Activated naive CD8-positive, alpha-beta T cell treated with anti-CD3 and anti-CD28 coated beads for 36 hours (primary cell): Measurements from ENCODE around the gene DHRS3. TPM values are rescaled to one million over a fixed set of nuclear protein-coding genes. Genes with fewer than 3 reads are reported as not detected.
"Not testable (repeated sequence)": the region's sequence is repeated elsewhere in the genome, so short reads cannot be mapped to it uniquely, and the experiment has no call there.

Experiments used
- DNase-seq: peaks from one replicate; pipeline ENCODE4 v3.0.0; 2021
- H3K27ac Mint-ChIP-seq: one replicate; pipeline ENCODE4 v1.8.0; 2022; ENCODE audit warnings: mild to moderate bottlenecking, moderate library complexity, mixed read lengths
- H3K27me3 Mint-ChIP-seq: one replicate; pipeline ENCODE4 v1.8.0; 2022; ENCODE audit warnings: mild to moderate bottlenecking, mixed read lengths
- H3K36me3 Mint-ChIP-seq: one replicate; pipeline ENCODE4 v1.8.0; 2021; ENCODE audit warnings: mild to moderate bottlenecking, mixed read lengths
- H3K4me1 Mint-ChIP-seq: one replicate; pipeline ENCODE4 v1.8.0; 2021; ENCODE audit warnings: mixed read lengths
- H3K4me3 Mint-ChIP-seq: one replicate; pipeline ENCODE4 v1.8.0; 2022; ENCODE audit warnings: mild to moderate bottlenecking, moderate library complexity, mixed read lengths
- H3K9me3 Mint-ChIP-seq: one replicate; pipeline ENCODE4 v1.8.0; 2022; ENCODE audit warnings: mixed read lengths
- total RNA-seq, 2 experiments: library from RNA; stranded (reverse); gene quantifications; one replicate each; pipeline ENCODE4 v1.2.3, GENCODE V29; 2021

DHRS3 gene
- total RNA-seq, 2 experiments from 2014 or later, result 163 to 167 TPM

DNA sequence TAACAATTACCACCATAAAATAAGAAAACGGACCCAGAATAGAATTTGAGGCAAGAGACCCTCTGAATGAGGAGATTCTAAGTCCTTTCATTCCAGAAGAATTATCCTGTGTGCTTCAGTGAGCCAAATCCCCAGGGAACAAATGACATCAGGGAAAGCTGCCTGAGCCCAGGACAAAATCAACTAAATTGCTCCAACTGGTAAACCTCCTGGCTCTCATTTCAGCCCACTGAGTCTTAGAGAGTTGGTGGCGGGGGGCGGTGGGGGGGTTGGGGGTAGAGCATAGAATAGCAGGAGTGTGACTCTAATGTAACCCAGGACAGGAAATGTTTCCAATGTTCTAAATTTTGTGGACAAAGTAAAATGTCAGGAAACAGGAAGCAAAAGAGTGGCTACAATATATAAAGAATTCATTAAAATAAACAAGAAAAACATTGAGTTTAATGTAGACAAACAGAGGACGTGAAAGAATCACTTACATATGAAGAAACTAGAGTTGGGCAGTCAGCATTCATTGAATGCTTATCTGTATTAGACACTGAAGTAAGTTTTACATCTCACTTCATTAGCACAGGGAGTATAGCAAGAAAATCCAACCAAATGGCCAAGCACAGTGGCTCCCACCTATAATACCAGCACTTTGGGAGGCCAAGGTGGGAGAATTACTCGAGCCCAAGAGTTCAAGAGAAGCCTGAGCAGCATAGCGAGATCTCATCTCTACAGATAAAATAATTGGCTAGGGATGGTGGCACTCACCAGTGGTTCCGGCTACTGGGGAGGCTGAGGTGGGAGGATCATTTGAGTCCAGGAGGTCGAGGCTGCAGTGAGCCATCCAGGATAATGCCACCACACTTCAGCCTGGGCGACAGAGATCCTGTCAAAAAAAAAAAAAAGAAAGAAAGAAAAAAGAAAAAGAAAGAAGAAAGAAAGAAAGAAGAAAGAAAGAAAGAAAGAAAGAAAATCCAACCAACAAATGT is 75.1 kb downstream of the DHRS3 start:
- Mint-ChIP-seq H3K36me3 (peaks cover 3% of the 10 kb centered on the region), H3K27me3 (no peaks in the 10 kb centered on the region), H3K27ac (no peak overlapping the region), H3K9me3 (no peaks in the 10 kb centered on the region), H3K4me1 (peaks cover 12% of the 10 kb centered on the region), H3K4me3 (no peak overlapping the region)
- DNase-seq, result no peak

DNA sequence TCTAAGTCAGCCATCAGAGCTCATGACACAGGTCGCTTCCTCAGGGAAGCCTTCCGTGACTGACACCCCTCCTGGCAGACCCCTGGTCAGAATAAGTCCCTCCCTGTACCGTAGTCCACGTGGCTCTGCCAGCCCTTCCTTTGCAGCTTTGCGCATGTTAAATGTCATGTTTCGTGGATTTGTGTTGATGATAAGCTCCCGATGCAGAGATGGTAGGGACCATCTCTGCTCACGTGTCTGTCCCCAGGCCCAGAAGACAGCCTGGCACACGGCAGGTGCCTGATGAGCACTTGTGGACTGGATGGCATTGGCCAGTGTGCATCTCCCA is 75.9 kb downstream of the DHRS3 start:
- DNase-seq, result no peak
- H3K4me1 Mint-ChIP-seq, result peaks cover 12% of the 10 kb centered on the region
- no peak overlapping the region for H3K4me3 Mint-ChIP-seq
- no peaks in the 10 kb centered on the region for H3K27me3 Mint-ChIP-seq
- H3K27ac Mint-ChIP-seq, result no peak overlapping the region
- peaks cover 9% of the 10 kb centered on the region for H3K36me3 Mint-ChIP-seq
- peaks cover 5% of the 10 kb centered on the region for H3K9me3 Mint-ChIP-seq

DNA sequence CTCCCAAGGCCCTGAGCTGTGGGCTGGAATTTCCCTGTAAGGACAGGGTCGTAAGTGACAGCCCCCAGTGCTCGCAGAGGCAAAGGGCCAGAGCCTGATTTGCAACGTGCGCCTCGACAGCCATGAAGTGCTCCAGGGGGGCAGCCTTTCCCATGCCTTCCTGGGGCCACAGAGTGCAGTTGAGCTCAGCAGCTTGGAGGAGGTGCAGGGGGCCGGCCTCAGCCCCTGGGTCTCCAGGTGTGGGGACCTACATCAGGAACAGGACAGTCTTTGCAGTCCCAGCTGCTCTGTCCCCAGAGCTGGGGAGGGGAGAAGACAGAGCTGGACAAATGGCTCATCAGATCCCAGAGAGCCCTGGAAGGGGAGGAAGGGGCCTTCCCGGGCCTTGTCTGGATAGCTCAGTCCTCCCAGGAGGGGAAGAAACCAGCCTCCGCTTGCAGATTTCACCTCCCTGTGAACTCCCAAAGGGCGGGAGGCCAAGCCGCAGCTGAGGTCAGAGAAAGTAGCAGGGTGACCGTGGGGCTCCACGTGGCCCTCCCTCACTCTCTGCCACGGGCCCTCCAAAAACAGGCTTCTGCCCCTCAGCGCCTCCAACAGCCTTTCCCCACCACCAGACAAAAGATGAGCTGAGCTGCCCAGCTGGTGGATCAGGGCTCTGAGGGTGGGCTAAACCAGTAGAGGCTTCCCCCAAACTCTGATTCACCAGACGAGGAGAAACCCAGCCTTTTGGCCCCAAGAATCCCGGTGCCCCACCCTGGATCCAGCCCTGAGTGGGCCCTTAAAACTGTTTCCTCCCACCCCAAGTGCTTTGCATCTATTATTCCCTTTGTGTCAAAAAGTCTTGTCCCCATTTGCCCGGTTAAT is 76.5 kb downstream of the DHRS3 start:
- peaks cover 7% of the 10 kb centered on the region for H3K9me3 Mint-ChIP-seq
- no peak overlapping the region for H3K27ac Mint-ChIP-seq
- DNase-seq, result no peak

DNA sequence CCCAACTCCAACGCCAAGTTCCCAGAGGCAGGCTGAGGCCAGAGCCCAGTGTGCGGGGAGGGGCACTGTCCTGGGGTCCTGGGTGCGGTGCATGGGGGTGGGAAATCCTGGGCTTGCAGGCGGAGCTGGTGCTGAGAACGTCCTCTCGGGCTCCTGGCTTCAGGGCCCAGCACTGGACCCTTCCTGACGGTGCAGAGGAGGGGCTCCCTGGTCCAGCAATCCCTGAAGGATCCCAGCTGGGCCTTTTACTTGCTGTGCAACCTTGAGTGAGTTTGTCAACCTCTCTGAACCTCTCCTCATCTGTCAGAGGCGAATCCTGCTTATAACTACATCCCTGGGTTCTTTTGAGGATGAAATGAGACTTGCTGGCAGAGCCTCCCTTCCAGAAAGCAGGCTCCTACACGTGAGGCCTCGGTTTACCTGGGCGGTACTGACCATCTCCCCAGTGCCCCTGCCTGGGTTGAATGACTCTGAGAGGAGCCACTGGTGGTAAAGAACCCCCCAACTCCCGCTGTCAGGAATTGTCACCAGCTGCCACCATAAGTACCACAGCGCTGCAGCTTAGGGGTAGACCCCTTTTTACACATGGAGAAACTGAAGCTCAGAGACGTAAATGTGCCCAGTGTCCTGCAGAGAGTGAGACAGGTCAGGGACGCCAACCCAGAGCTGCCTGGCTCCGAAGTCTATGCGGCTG is 77.3 kb downstream of the DHRS3 start:
- Mint-ChIP-seq H3K27ac (no peak overlapping the region), H3K36me3 (peaks cover 18% of the 10 kb centered on the region), H3K4me1 (peaks cover 12% of the 10 kb centered on the region), H3K27me3 (no peaks in the 10 kb centered on the region), H3K4me3 (no peak overlapping the region), H3K9me3 (peaks cover 14% of the 10 kb centered on the region)
- DNase-seq, result no peak

More for the DNA sequence above, 76.5 kb downstream of the DHRS3 start:
- peaks cover 12% of the 10 kb centered on the region for H3K36me3 Mint-ChIP-seq
- no peak overlapping the region for H3K4me3 Mint-ChIP-seq
- peaks cover 12% of the 10 kb centered on the region for H3K4me1 Mint-ChIP-seq
- H3K27me3 Mint-ChIP-seq, result no peaks in the 10 kb centered on the region

- peaks cover 19% of the 10 kb centered on the region for H3K9me3 Mint-ChIP-seq
These were observed 78.1 kb downstream of the DHRS3 start for GRCh38 chr1:12539705-12540579.

DNA sequence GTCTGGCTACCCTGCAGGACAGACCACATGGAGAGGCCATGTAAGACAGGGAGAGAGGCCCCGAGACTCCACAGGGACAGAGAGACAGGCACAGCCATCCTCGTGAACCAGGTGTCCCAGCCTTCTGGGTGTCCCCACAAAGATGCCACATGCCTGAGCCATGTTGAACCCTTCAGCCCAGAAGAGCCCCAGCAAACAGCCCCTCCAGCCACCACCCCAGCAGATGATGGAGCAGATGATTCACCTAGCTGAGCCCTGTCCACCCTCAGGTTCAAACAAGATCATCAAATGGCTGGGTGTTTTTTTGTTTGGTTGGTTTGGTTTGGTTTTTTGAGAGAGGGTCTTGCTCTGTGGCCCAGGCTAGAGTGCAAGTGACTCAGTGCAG is 78.7 kb downstream of the DHRS3 start:
- DNase-seq, result no peak
- Mint-ChIP-seq H3K4me3 (no peak overlapping the region), H3K36me3 (peaks cover 23% of the 10 kb centered on the region), H3K9me3 (peaks cover 19% of the 10 kb centered on the region), H3K27ac (no peak overlapping the region), H3K4me1 (peaks cover 4% of the 10 kb centered on the region), H3K27me3 (no peaks in the 10 kb centered on the region)

More at GRCh38 chr1:12539705-12540579, 78.1 kb downstream of the DHRS3 start:
- Mint-ChIP-seq H3K4me1 (peaks cover 9% of the 10 kb centered on the region), H3K27ac (no peak overlapping the region), H3K27me3 (no peaks in the 10 kb centered on the region), H3K36me3 (peaks cover 23% of the 10 kb centered on the region), H3K4me3 (no peak overlapping the region)
- no peak for DNase-seq

DNA sequence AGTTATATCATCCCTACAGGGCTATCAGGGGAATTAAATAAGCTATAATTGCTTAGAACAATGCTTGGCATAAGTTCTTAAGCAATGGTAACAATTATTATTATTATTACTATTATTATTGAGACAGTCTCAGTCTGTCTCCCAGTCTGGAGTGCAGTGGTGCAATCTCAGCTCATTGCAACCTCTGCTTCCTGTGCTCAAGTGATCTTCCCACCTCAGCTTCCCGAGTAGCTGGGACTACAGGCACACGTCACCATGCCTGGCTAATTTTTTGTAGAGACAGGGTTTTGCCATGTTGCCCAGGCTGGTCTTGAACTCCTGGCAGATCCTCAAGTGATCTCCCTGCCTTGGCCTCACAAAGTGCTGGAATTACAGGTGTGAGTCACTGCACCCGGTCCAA is 79.5 kb downstream of the DHRS3 start:
- not testable (repeated sequence) for H3K4me3 Mint-ChIP-seq, H3K27ac Mint-ChIP-seq, DNase-seq, H3K27me3 Mint-ChIP-seq, H3K4me1 Mint-ChIP-seq
- peaks cover 19% of the 10 kb centered on the region for H3K9me3 Mint-ChIP-seq
- H3K36me3 Mint-ChIP-seq, result peaks cover 23% of the 10 kb centered on the region

GRCh38 chr1:12537906-12538461 is 80.0 kb downstream of the DHRS3 start:
- no peak for DNase-seq
- no peak overlapping the region for H3K27ac Mint-ChIP-seq
- peaks cover 19% of the 10 kb centered on the region for H3K9me3 Mint-ChIP-seq

GRCh38 chr1:12537294-12537693 is 80.7 kb downstream of the DHRS3 start:
- peaks cover 4% of the 10 kb centered on the region for H3K4me1 Mint-ChIP-seq
- H3K9me3 Mint-ChIP-seq, result peaks cover 19% of the 10 kb centered on the region
- no peaks in the 10 kb centered on the region for H3K27me3 Mint-ChIP-seq
- H3K4me3 Mint-ChIP-seq, result no peak overlapping the region
- H3K36me3 Mint-ChIP-seq, result peaks cover 23% of the 10 kb centered on the region
- no peak for DNase-seq
- H3K27ac Mint-ChIP-seq, result no peak overlapping the region

More at GRCh38 chr1:12537906-12538461, 80.0 kb downstream of the DHRS3 start:
- Mint-ChIP-seq H3K27me3 (no peaks in the 10 kb centered on the region), H3K4me3 (no peak overlapping the region), H3K36me3 (peaks cover 23% of the 10 kb centered on the region), H3K4me1 (peaks cover 5% of the 10 kb centered on the region)

- H3K36me3 Mint-ChIP-seq, result peaks cover 23% of the 10 kb centered on the region
- H3K9me3 Mint-ChIP-seq, result peaks cover 19% of the 10 kb centered on the region
- no peak overlapping the region for H3K27ac Mint-ChIP-seq
- H3K27me3 Mint-ChIP-seq, result no peaks in the 10 kb centered on the region
- H3K4me1 Mint-ChIP-seq, result peaks cover 3% of the 10 kb centered on the region
- H3K4me3 Mint-ChIP-seq, result no peak overlapping the region
- DNase-seq, result no peak
These were observed 81.9 kb downstream of the DHRS3 start for GRCh38 chr1:12536023-12536639.

GRCh38 chr1:12532405-12533315 is 85.3 kb downstream of the DHRS3 start:
- H3K36me3 Mint-ChIP-seq, result peaks cover 20% of the 10 kb centered on the region
- H3K27me3 Mint-ChIP-seq, result no peaks in the 10 kb centered on the region
- H3K4me3 Mint-ChIP-seq, result no peak overlapping the region
- H3K9me3 Mint-ChIP-seq, result peaks cover 19% of the 10 kb centered on the region
- DNase-seq, result no peak
- no peak overlapping the region for H3K27ac Mint-ChIP-seq
- peaks cover 10% of the 10 kb centered on the region for H3K4me1 Mint-ChIP-seq

- H3K36me3 Mint-ChIP-seq, result peaks cover 7% of the 10 kb centered on the region
- H3K27me3 Mint-ChIP-seq, result no peaks in the 10 kb centered on the region
- no peak overlapping the region for H3K27ac Mint-ChIP-seq
- peaks cover 10% of the 10 kb centered on the region for H3K4me1 Mint-ChIP-seq
- no peak overlapping the region for H3K4me3 Mint-ChIP-seq
- H3K9me3 Mint-ChIP-seq, result peaks cover 8% of the 10 kb centered on the region
- DNase-seq, result no peak
These were observed 86.9 kb downstream of the DHRS3 start for GRCh38 chr1:12531179-12531499.
